ENCODE data around the gene MVK. TPM values are rescaled to one million over a fixed set of nuclear protein-coding genes. Genes with fewer than 3 reads are reported as not detected.

The MVK gene
- total RNA-seq, 2 experiments from 2014 or later = 8.2 to 8.4 TPM

GRCh38 chr12:109604132-109604585, 30.6 kb downstream of the MVK start:
- peaks cover 0 to 5% of the 10 kb centered on the region in 2 experiments for H3K27me3 ChIP-seq (ENCODE audit: control insufficient read depth in 1 of 2, insufficient read depth in 2 of 2, low read length in 2 of 2)
- Mint-ChIP-seq H3K4me1 (ENCODE audit: low read depth) (no peaks in the 10 kb centered on the region), H3K27ac (no peak overlapping the region), H3K27me3 (peaks cover 13% of the 10 kb centered on the region), H3K9me3 (no peaks in the 10 kb centered on the region), H3K4me3 (no peak overlapping the region), H3K36me3 (ENCODE audit: low read depth) (no peaks in the 10 kb centered on the region)
- TF ChIP-seq CTCF (IDR thresholded peaks at IDR 0.05) = no peak
- CTCF ChIA-PET = no interaction called here
- ATAC-seq (ENCODE audit: poor library complexity) (no peak), DNase-seq (no peak)
- intact Hi-C loops (cut with DNase I, micrococcal nuclease) = no loop called here
- peaks cover 4% of the 10 kb centered on the region for H3K4me1 ChIP-seq (ENCODE audit: insufficient read depth, low read length)
- no peak overlapping the region for H3K27ac ChIP-seq (ENCODE audit: low read depth in 1 of 2, low read length in 2 of 2)
- H3K9me3 ChIP-seq (ENCODE audit: control insufficient read depth in 1 of 2, insufficient read depth in 1 of 2, low read length in 2 of 2) = no peaks in the 10 kb centered on the region
- H3K36me3 ChIP-seq (ENCODE audit: insufficient read depth, low read length) = no peaks in the 10 kb centered on the region
- POLR2A ChIA-PET = interaction anchor here (1.6 kb wide), 1 partner anchor 9 kb away, joined by 4 read pairs; no protein-coding TSS in a partner anchor
- H3K4me3 ChIP-seq (ENCODE audit: low read length) = no peak overlapping the region

GRCh38 chr12:109605016-109605415, 31.4 kb downstream of the MVK start:
- H3K4me1 Mint-ChIP-seq (ENCODE audit: low read depth) = no peaks in the 10 kb centered on the region
- no peaks in the 10 kb centered on the region for H3K9me3 ChIP-seq (ENCODE audit: control insufficient read depth in 1 of 2, insufficient read depth in 1 of 2, low read length in 2 of 2)
- no peak overlapping the region for H3K27ac ChIP-seq (ENCODE audit: low read depth in 1 of 2, low read length in 2 of 2)
- peaks cover 21% of the 10 kb centered on the region for H3K27me3 Mint-ChIP-seq
- no peak for ATAC-seq (ENCODE audit: poor library complexity)
- H3K36me3 Mint-ChIP-seq (ENCODE audit: low read depth) = no peaks in the 10 kb centered on the region
- POLR2A ChIA-PET = interaction anchor here (1.6 kb wide), 1 partner anchor 10 kb away, joined by 4 read pairs; no protein-coding TSS in a partner anchor
- no peaks in the 10 kb centered on the region for H3K9me3 Mint-ChIP-seq
- peaks cover 4% of the 10 kb centered on the region for H3K4me1 ChIP-seq (ENCODE audit: insufficient read depth, low read length)
- intact Hi-C loops (cut with DNase I, micrococcal nuclease) = no loop called here
- CTCF ChIA-PET = no interaction called here
- H3K36me3 ChIP-seq (ENCODE audit: insufficient read depth, low read length) = no peaks in the 10 kb centered on the region
- DNase-seq = no peak
- no peak overlapping the region for H3K4me3 ChIP-seq (ENCODE audit: low read length)
- no peak overlapping the region for H3K27ac Mint-ChIP-seq
- peaks cover 0 to 5% of the 10 kb centered on the region in 2 experiments for H3K27me3 ChIP-seq (ENCODE audit: control insufficient read depth in 1 of 2, insufficient read depth in 2 of 2, low read length in 2 of 2)
- no peak overlapping the region for H3K4me3 Mint-ChIP-seq
- TF ChIP-seq CTCF (IDR thresholded peaks at IDR 0.05) = no peak

GRCh38 chr12:109605599-109606228, 32.1 kb downstream of the MVK start:
- H3K27me3 Mint-ChIP-seq = peaks cover 21% of the 10 kb centered on the region
- no peaks in the 10 kb centered on the region for H3K36me3 Mint-ChIP-seq (ENCODE audit: low read depth)
- DNase-seq (no peak), ATAC-seq (ENCODE audit: poor library complexity) (no peak)
- no peak overlapping the region for H3K4me3 Mint-ChIP-seq
- Histone ChIP-seq H3K9me3 (ENCODE audit: control insufficient read depth in 1 of 2, insufficient read depth in 1 of 2, low read length in 2 of 2) (no peaks in the 10 kb centered on the region), H3K36me3 (ENCODE audit: insufficient read depth, low read length) (no peaks in the 10 kb centered on the region), H3K27me3 (ENCODE audit: control insufficient read depth in 1 of 2, insufficient read depth in 2 of 2, low read length in 2 of 2) (peaks cover 0 to 5% of the 10 kb centered on the region in 2 experiments), H3K4me3 (ENCODE audit: low read length) (no peak overlapping the region), H3K27ac (ENCODE audit: low read depth in 1 of 2, low read length in 2 of 2) (no peak overlapping the region), H3K4me1 (ENCODE audit: insufficient read depth, low read length) (peaks cover 4% of the 10 kb centered on the region)
- ChIA-PET CTCF (no interaction called here), POLR2A (no interaction called here)
- no peaks in the 10 kb centered on the region for H3K9me3 Mint-ChIP-seq
- no peak for TF ChIP-seq CTCF (IDR thresholded peaks at IDR 0.05)
- H3K4me1 Mint-ChIP-seq (ENCODE audit: low read depth) = no peaks in the 10 kb centered on the region
- intact Hi-C loops (cut with DNase I, micrococcal nuclease) = no loop called here
- H3K27ac Mint-ChIP-seq = no peak overlapping the region
